ENCODE measurements around the gene ABRAXAS1.

Gene ABRAXAS1

GRCh38 chr4:83454686-83455085 lies 30.2 kb downstream of the ABRAXAS1 start:
- DNase-seq (ENCODE audit: low spot score) = no peak

GRCh38 chr4:83449009-83449408 lies 35.9 kb downstream of the ABRAXAS1 start:
- DNase-seq (ENCODE audit: low spot score) = no peak

GRCh38 chr4:83440899-83441298 lies 44.0 kb downstream of the ABRAXAS1 start:
- no peak for DNase-seq (ENCODE audit: low spot score)

GRCh38 chr4:83440148-83440814 lies 44.6 kb downstream of the ABRAXAS1 start:
- no peak for DNase-seq (ENCODE audit: low spot score)

GRCh38 chr4:83438719-83439118 lies 46.2 kb downstream of the ABRAXAS1 start:
- DNase-seq (ENCODE audit: low spot score) = no peak

- no peak for DNase-seq (ENCODE audit: low spot score)
Observed at GRCh38 chr4:83436680-83437079, 48.2 kb downstream of the ABRAXAS1 start.

- no peak for DNase-seq (ENCODE audit: low spot score)
Observed at GRCh38 chr4:83431200-83431599, 53.7 kb downstream of the ABRAXAS1 start.

- no peak for DNase-seq (ENCODE audit: low spot score)
Observed at GRCh38 chr4:83418211-83418610, 66.7 kb downstream of the ABRAXAS1 start.

GRCh38 chr4:83417566-83417965 lies 67.3 kb downstream of the ABRAXAS1 start:
- DNase-seq (ENCODE audit: low spot score) = no peak

- DNase-seq (ENCODE audit: low spot score) = no peak
Observed at GRCh38 chr4:83413676-83414075, 71.2 kb downstream of the ABRAXAS1 start.
